VCaP (cell line): ENCODE measurements around the gene CUL7.
A peak's percentile ranks its signal among the peaks of the same experiment; 100 is the strongest.

Source experiments
- H3K27ac ChIP-seq: fragments of 450-650 bp; 2 replicates; pipeline ENCODE4 v1.5.1; 2017
- TF ChIP-seq, protein P1 (sequence below): fragments of 450-650 bp; conservative IDR thresholded peaks from 2 replicates; pipeline ENCODE4 v1.5.1; 2017; ENCODE audit warnings: mild to moderate bottlenecking, moderate library complexity

The CUL7 gene

DNA sequence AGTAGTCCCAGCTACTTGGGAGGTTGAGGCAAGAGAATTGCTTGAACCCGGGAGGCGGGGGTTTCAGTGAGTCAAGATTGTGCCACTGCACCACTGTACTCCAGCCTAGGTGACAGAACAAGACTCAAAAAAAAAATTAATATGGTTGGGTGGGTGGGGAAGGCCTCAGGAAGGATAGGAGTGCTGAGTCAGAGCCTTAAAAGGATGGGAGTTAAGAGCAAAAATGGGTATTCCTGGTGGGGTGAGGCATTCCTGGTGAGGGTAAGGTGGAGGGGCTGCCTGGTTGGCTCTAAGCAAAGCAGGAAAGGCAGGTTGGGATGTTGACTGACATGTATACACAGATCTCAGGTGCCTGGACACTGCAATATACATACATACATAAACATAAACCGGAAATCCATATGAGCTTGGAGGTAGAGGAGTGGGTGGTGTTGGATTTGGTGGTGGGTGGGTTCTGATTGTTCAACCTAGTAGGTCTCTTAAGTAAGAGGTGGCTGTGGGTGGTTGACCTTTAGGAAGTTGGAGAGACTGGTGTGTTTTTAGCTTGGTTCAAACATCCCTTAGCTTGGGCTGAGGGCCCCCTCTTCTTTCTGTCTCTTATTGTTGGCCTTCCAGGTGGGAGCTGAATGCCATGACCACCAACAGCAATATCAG is 33.5 kb downstream of the CUL7 start:
- 0 out of 2 replicates have a peak overlapping the region, but pooled peaks have one; percentile 84 for H3K27ac ChIP-seq
- TF ChIP-seq, protein P1, sequence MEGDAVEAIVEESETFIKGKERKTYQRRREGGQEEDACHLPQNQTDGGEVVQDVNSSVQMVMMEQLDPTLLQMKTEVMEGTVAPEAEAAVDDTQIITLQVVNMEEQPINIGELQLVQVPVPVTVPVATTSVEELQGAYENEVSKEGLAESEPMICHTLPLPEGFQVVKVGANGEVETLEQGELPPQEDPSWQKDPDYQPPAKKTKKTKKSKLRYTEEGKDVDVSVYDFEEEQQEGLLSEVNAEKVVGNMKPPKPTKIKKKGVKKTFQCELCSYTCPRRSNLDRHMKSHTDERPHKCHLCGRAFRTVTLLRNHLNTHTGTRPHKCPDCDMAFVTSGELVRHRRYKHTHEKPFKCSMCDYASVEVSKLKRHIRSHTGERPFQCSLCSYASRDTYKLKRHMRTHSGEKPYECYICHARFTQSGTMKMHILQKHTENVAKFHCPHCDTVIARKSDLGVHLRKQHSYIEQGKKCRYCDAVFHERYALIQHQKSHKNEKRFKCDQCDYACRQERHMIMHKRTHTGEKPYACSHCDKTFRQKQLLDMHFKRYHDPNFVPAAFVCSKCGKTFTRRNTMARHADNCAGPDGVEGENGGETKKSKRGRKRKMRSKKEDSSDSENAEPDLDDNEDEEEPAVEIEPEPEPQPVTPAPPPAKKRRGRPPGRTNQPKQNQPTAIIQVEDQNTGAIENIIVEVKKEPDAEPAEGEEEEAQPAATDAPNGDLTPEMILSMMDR, result no peak

DNA sequence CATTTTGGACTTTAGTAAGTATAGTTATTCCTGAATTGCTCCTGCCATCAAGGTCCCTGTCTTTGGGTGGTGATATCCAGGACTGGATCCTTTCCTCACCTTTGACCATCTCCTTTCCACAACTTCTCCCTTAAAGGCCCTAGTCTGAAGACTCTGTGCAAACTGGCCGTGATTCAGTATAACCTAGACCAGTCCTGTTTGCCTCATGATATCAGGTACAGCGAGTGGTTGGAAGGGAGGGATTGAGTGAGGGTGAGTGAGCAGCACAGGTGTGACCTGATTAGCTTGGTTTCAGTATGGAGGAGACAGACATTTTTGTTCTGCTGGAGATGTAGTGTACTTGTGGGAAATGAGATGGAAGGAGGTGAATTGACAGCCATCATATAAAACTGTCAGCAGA is 34.5 kb downstream of the CUL7 start:
- H3K27ac ChIP-seq, result no peak overlapping the region
- TF ChIP-seq, protein P1, result no peak

DNA sequence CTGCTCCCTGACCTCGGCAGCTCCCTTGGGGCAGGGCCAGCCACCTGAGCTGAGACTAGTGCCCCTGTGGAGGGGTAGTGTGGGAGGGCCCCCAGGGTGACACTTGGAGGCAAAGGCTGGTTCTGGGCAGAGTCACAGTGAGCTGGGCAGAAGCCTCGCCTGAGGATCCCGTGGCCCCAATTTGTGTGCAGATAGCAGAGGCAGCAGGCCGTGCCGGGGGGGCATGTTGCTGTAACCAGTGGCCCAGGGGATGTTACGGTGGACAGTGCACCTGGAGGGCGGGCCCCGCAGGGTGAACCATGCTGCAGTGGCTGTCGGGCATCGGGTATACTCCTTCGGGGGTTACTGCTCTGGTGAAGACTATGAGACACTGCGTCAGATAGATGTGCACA is 36.7 kb downstream of the CUL7 start:
- TF ChIP-seq, protein P1, result no peak
- H3K27ac ChIP-seq, result no peak overlapping the region

DNA sequence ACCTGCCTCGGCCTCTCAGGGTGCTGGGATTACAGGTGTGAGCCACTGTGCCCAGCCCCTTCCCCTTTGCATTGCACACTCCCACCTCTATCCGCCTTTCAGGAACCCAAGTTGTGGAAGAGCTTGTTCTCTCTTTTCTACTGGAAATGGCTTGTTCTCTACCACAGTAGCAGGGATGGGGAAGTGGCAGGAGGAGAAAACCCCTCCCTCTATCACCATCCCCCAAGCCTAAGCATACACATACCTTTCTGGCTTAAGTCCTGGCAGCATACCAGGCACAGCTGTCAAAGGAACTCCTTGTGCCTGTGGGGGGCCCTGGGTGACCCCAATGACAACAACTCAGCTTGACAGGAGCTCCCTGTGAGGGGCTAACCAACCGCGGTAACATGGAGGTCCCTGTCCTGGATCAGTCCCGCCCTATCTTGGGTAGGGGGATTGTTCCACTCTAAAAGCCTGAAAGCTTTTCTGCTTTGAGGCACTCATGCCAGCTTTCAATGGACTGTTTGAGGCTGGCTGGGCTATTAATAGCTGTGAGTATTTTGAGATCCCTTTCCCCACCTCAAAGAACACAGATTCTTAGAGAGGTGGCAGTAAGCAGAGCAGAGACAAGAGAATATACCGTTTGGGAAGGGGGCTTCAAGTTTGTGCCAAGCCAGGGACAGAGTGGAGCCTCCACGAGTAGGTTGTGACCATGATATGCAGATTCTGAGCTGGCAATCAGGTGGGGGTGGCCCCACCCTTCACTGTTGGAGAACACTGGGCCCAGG is 37.3 kb downstream of the CUL7 start:
- TF ChIP-seq, protein P1, result no peak
- no peak overlapping the region for H3K27ac ChIP-seq

DNA sequence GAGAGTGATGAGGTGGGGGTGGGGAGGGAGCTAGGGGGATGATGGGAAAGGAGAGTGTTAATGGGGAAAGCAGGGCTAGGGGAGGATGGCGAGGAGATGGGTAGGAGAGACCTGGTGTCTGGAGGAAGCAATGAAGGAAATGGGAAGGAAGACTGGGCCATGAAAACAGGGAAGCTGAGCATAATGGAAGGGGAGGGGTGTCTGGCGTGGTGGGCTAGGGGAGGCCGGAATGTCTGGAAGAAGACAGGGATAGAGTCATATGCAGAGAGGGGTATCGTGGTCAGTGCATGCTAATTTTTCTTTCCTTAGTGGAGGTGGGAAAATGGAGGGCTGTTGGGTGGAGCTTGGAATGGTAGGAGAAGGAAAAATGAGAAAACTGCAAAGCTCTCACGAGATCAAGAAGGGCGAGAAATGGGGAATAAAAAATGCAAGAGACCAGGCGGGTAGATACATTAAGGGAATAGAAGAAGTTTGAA is 39.2 kb downstream of the CUL7 start:
- H3K27ac ChIP-seq, result peak overlapping the region; percentile 69
- TF ChIP-seq, protein P1, result no peak

DNA sequence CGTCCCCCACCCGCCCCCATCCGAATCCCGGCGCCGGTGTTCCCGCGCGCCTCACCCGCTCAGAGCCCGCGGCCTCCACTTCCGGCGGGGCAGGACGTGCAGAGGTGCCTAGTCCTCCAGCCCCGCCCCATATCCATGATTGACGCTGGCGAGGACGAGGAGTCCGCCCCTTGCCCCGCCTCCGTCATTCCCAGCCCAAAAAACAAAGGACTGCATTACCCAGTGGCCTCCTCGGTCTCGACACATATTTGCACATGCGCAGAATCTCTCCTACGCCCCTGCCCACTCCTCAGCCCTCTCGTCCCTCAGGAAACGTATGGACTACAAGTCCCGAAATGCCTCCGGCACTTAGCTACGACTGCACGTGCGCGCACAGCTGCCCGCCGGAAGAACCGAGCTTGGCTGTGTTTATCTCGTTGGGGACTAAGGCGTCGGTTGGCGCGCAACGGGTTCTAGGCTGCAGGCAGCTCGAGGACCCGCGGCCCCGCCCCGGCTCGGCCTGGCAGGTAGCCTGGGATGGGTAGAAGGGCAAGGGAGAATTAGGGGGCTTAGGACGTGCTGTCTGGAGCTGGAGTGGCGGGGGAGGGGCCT is 39.7 kb downstream of the CUL7 start, which contains the start of the genes KLHDC3 and MEA1:
Gene KLHDC3 (plus strand): TSS at position 407 of the 591 bp plus-strand sequence. CDS start 2,944 bp downstream, outside the sequence.
Gene MEA1 (minus strand): TSS at position 104 of the 591 bp plus-strand sequence. CDS start 133 bp downstream, outside the sequence.
- H3K27ac ChIP-seq, result peak within 1 kb of the TSS; percentile 69
- TF ChIP-seq, protein P1, result no peak
